Ascending aorta (tissue), 2 donors: ENCODE results near the gene NDST3. TPM values are rescaled to one million over a fixed set of nuclear protein-coding genes. Genes with fewer than 3 reads are reported as not detected.

ENCODE experiments used
- DNase-seq, 2 donors: peaks; one replicate each; pipeline ENCODE4 v3.0.0-alpha.2; 2019; ENCODE audit warnings: low spot score in 2 of 2
- H3K27ac ChIP-seq, 2 donors: fragments of 200-600 bp; sonication (generic); one replicate each; pipeline ENCODE4 v1.5.1; 2016 to 2017; ENCODE audit warnings: mild to moderate bottlenecking in 1 of 2
- H3K27me3 ChIP-seq: fragments of 200-600 bp; sonication (generic); one replicate; pipeline ENCODE4 v1.5.1; 2017
- H3K36me3 ChIP-seq, 2 donors: fragments of 200-600 bp; sonication (generic); one replicate each; pipeline ENCODE4 v1.5.1; 2016
- H3K4me1 ChIP-seq, 2 donors: fragments of 200-600 bp; sonication (generic); one replicate each; pipeline ENCODE4 v1.5.1; 2016 to 2017; ENCODE audit warnings: mild to moderate bottlenecking in 1 of 2
- H3K4me3 ChIP-seq, 2 donors: fragments of 200-600 bp; sonication (generic); one replicate each; pipeline ENCODE4 v1.5.1; 2016 to 2017; ENCODE audit warnings: mild to moderate bottlenecking in 1 of 2
- H3K9me3 ChIP-seq, 2 donors: fragments of 200-600 bp; sonication (generic); one replicate each; pipeline ENCODE4 v1.5.1; 2016
- CTCF ChIP-seq, 3 experiments: fragments of 200-600 bp in 2 of 3; fragments of 450-650 bp in 1 of 3; sonication (generic) in 2 of 3; IDR thresholded peaks; one replicate each; pipeline ENCODE4 v1.5.1; 2016 to 2019; ENCODE audit warnings: antibody characterized with exemption in 3 of 3, mild to moderate bottlenecking in 1 of 3, moderate library complexity in 1 of 3
- intact Hi-C: fragments of 100-400 bp; cut with DNase I; formaldehyde crosslinking; loops from one replicate; pipeline ENCODE4 v1.15.1; 2023
- total RNA-seq: library from RNA; depleted of rRNA; stranded (reverse); fragments of >200 nt; gene quantifications from one replicate; pipeline ENCODE4 v1.1.0, GENCODE V29; 2016

NDST3 gene
- total RNA-seq, 1 donor from 2014 or later: not detected

- no peak for DNase-seq
- TF ChIP-seq CTCF (IDR thresholded peaks at IDR 0.05): no peak
- Histone ChIP-seq H3K27me3 (no peaks in the 10 kb centered on the region), H3K27ac (no peak overlapping the region), H3K36me3 (no peaks in the 10 kb centered on the region), H3K9me3 (no peaks in the 10 kb centered on the region), H3K4me3 (no peak overlapping the region), H3K4me1 (no peaks in the 10 kb centered on the region)
- intact Hi-C loops: no loop called here
These were observed 78.9 kb downstream of the NDST3 start for GRCh38 chr4:118113220-118113619.

GRCh38 chr4:118114720-118115119, 80.4 kb downstream of the NDST3 start:
- H3K9me3 ChIP-seq: no peaks in the 10 kb centered on the region
- H3K4me1 ChIP-seq: no peaks in the 10 kb centered on the region
- DNase-seq: no peak
- no peak for TF ChIP-seq CTCF (IDR thresholded peaks at IDR 0.05)
- H3K4me3 ChIP-seq: no peak overlapping the region
- no peaks in the 10 kb centered on the region for H3K27me3 ChIP-seq
- no peak overlapping the region for H3K27ac ChIP-seq
- intact Hi-C loops: no loop called here
- no peaks in the 10 kb centered on the region for H3K36me3 ChIP-seq

- no peak overlapping the region for H3K4me3 ChIP-seq
- H3K27ac ChIP-seq: no peak overlapping the region
- intact Hi-C loops: no loop called here
- H3K4me1 ChIP-seq: no peaks in the 10 kb centered on the region
- H3K9me3 ChIP-seq: no peaks in the 10 kb centered on the region
- no peak for DNase-seq
- TF ChIP-seq CTCF (IDR thresholded peaks at IDR 0.05): no peak
- H3K27me3 ChIP-seq: no peaks in the 10 kb centered on the region
- no peaks in the 10 kb centered on the region for H3K36me3 ChIP-seq
These were observed 86.0 kb downstream of the NDST3 start for GRCh38 chr4:118120120-118120760.

GRCh38 chr4:118124997-118125396, 90.7 kb downstream of the NDST3 start:
- H3K9me3 ChIP-seq: no peaks in the 10 kb centered on the region
- no peaks in the 10 kb centered on the region for H3K4me1 ChIP-seq
- no peak for DNase-seq
- H3K27me3 ChIP-seq: no peaks in the 10 kb centered on the region
- no peak overlapping the region for H3K4me3 ChIP-seq
- H3K27ac ChIP-seq: no peak overlapping the region
- TF ChIP-seq CTCF (IDR thresholded peaks at IDR 0.05): no peak
- no peaks in the 10 kb centered on the region for H3K36me3 ChIP-seq
- intact Hi-C loops: no loop called here

- intact Hi-C loops: no loop called here
These were observed 105.0 kb downstream of the NDST3 start for GRCh38 chr4:118139241-118139640.

More at GRCh38 chr4:118139241-118139640, 105.0 kb downstream of the NDST3 start:
- H3K9me3 ChIP-seq: no peaks in the 10 kb centered on the region
- H3K27ac ChIP-seq: no peak overlapping the region
- no peaks in the 10 kb centered on the region for H3K36me3 ChIP-seq
- no peak for DNase-seq
- H3K27me3 ChIP-seq: no peaks in the 10 kb centered on the region
- H3K4me1 ChIP-seq: no peaks in the 10 kb centered on the region
- TF ChIP-seq CTCF (IDR thresholded peaks at IDR 0.05): no peak
- H3K4me3 ChIP-seq: no peak overlapping the region
